GM12878 (cell line): ENCODE measurements around the gene KCNN1. TPM values are rescaled to one million over a fixed set of nuclear protein-coding genes. Genes with fewer than 3 reads are reported as not detected.

Source experiments
- ATAC-seq: fragments of 200-7000 bp; cut with Tn5 transposase; 3 replicates; pipeline ENCODE4 v1.9.1; 2020; ENCODE audit warnings: mild to moderate bottlenecking, moderate library complexity
- BruUV-seq: library from RNA; stranded (reverse); fragments of 400-500 nt; replicated peaks from 2 replicates; lab custom pipeline; 2021; lab: Mats Ljungman, UMichigan
- CTCF ChIA-PET: fragments of 300-600 bp; sonication (Branson Sonifier 250); formaldehyde crosslinking; extraction: SDS; loops from one replicate; lab custom pipeline; 2021; ENCODE audit warnings: inconsistent platforms; lab: Yijun Ruan, JAX
- POLR2A ChIA-PET: fragments of 350-600 bp; formaldehyde crosslinking; extraction: SDS; loops from one replicate; lab custom pipeline; 2021; ENCODE audit warnings: inconsistent platforms; lab: Charles Lee
- RAD21 ChIA-PET: fragments of 300-600 bp; sonication (Branson Sonifier 250); formaldehyde crosslinking; loops from one replicate; lab custom pipeline; 2023; ENCODE audit warnings: antibody characterized with exemption; ENCODE audit not compliant: unreplicated experiment; lab: Charles Lee
- SMC1A ChIA-PET: fragments of 300-600 bp; sonication (Branson Sonifier 250); formaldehyde crosslinking; loops from one replicate; lab custom pipeline; 2023; ENCODE audit not compliant: unreplicated experiment, uncharacterized antibody; lab: Charles Lee
- DNase-seq: peaks from one replicate; pipeline ENCODE4 v3.0.0-alpha.2; 2011; ENCODE audit warnings: low read depth, low spot score
- FAIRE-seq: peaks from 3 replicates; lab custom pipeline; 2011; peaks lifted over from hg19 to GRCh38; lab: Jason Lieb, UNC
- H2AFZ ChIP-seq: 2 replicates; pipeline ENCODE4 v1.6.0; 2011; ENCODE audit warnings: low read depth, low read length, control low read depth; ENCODE audit not compliant: control insufficient read depth
- H3K27ac ChIP-seq: 2 replicates; pipeline ENCODE4 v1.5.1; 2011; ENCODE audit warnings: control low read depth; ENCODE audit not compliant: control insufficient read depth, insufficient read depth
- H3K27me3 ChIP-seq, 2 experiments: replicated peaks in 1 of 2; 2 replicates each; pipeline versions ENCODE4 v1.6.0 to v1.6.1; 2011; ENCODE audit warnings: low read length in 1 of 2; ENCODE audit not compliant: control insufficient read depth in 2 of 2, insufficient read depth in 2 of 2
- H3K36me3 ChIP-seq, 2 experiments: 2 replicates each; pipeline ENCODE4 v1.5.1; 2011; ENCODE audit warnings: low read length in 1 of 2; ENCODE audit not compliant: control insufficient read depth in 2 of 2, insufficient read depth in 2 of 2
- H3K4me1 ChIP-seq: 2 replicates; pipeline ENCODE4 v1.6.1; 2011; ENCODE audit warnings: mild to moderate bottlenecking, low read length, moderate library complexity, mixed read lengths; ENCODE audit not compliant: control insufficient read depth, insufficient read depth
- H3K4me2 ChIP-seq: 2 replicates; pipeline ENCODE4 v1.6.0; 2011; ENCODE audit warnings: control low read depth; ENCODE audit not compliant: control insufficient read depth, insufficient read depth
- H3K4me3 ChIP-seq: fragments of 200-600 bp; sonication (generic); 2 replicates; pipeline ENCODE4 v1.5.1; 2016
- H3K79me2 ChIP-seq: 2 replicates; pipeline ENCODE4 v1.6.0; 2011; ENCODE audit warnings: low read length; ENCODE audit not compliant: control insufficient read depth, insufficient read depth
- H3K9ac ChIP-seq: 2 replicates; pipeline ENCODE4 v1.8.0; 2011; ENCODE audit warnings: low read length, control low read depth, mixed read lengths; ENCODE audit not compliant: control insufficient read depth, insufficient read depth
- H3K9me3 ChIP-seq: replicated peaks from 3 replicates; pipeline ENCODE4 v1.5.1; 2011; ENCODE audit warnings: mild to moderate bottlenecking, low read length; ENCODE audit not compliant: control insufficient read depth, insufficient read depth
- H4K20me1 ChIP-seq: 2 replicates; pipeline ENCODE4 v1.6.0; 2011; ENCODE audit not compliant: control insufficient read depth, insufficient read depth
- EP300 ChIP-seq, 2 experiments: fragments of 150-350 bp in 1 of 2; IDR thresholded peaks; 2 replicates each; pipeline ENCODE4 v1.6.1; 2011 to 2012; ENCODE audit warnings: low read depth in 2 of 2, low read length in 2 of 2, borderline replicate concordance in 1 of 2, improper control_type of control experiment in 1 of 2, inconsistent platforms in 1 of 2; ENCODE audit not compliant: control insufficient read depth in 1 of 2
- FOS ChIP-seq: IDR thresholded peaks from 3 replicates; pipeline ENCODE4 v1.6.1; 2011; ENCODE audit warnings: borderline replicate concordance; ENCODE audit not compliant: insufficient read length; ENCODE audit errors: extremely low read depth
- IKZF1 ChIP-seq: fragments of 450-650 bp; conservative IDR thresholded peaks from 2 replicates; pipeline ENCODE4 v1.6.1; 2017; ENCODE audit warnings: antibody characterized with exemption, mild to moderate bottlenecking
- IKZF2 ChIP-seq, 2 experiments: fragments of 450-650 bp; IDR thresholded peaks; 2 replicates each; pipeline ENCODE4 v1.6.1; 2017; ENCODE audit warnings: mild to moderate bottlenecking in 2 of 2, moderate library complexity in 2 of 2
- MAX ChIP-seq: IDR thresholded peaks from 2 replicates; pipeline ENCODE4 v1.6.1; 2012; ENCODE audit warnings: low read depth, low read length, improper control_type of control experiment
- MYC ChIP-seq: IDR thresholded peaks from 2 replicates; pipeline ENCODE4 v1.6.1; 2011; ENCODE audit warnings: mild to moderate bottlenecking, low read length, moderate library complexity, inconsistent platforms; ENCODE audit not compliant: insufficient read depth, insufficient replicate concordance, insufficient read length, severe bottlenecking
- NFXL1 ChIP-seq: fragments of 450-650 bp; IDR thresholded peaks from 2 replicates; pipeline ENCODE4 v1.6.1; 2017; ENCODE audit warnings: antibody characterized with exemption, mild to moderate bottlenecking, borderline replicate concordance
- POLR2A ChIP-seq: IDR thresholded peaks from 2 replicates; pipeline ENCODE4 v1.6.1; 2011; ENCODE audit warnings: low read depth, mild to moderate bottlenecking, low read length
- RBBP5 ChIP-seq: fragments of 200-600 bp; sonication (generic); conservative IDR thresholded peaks from 2 replicates; pipeline ENCODE4 v1.6.1; 2016
- SMAD5 ChIP-seq: IDR thresholded peaks from 2 replicates; pipeline ENCODE4 v1.6.1; 2016; ENCODE audit warnings: antibody characterized with exemption, low read depth
- SUZ12 ChIP-seq: fragments of 200-600 bp; sonication (generic); IDR thresholded peaks from one replicate; pipeline ENCODE4 v1.6.1; 2018; ENCODE audit warnings: antibody characterized with exemption, mild to moderate bottlenecking; ENCODE audit not compliant: unreplicated experiment
- TCF12 ChIP-seq: IDR thresholded peaks from 2 replicates; pipeline ENCODE4 v1.6.1; 2011; ENCODE audit warnings: low read depth, mild to moderate bottlenecking, low read length
- USF1 ChIP-seq: IDR thresholded peaks from 2 replicates; pipeline ENCODE4 v1.6.1; 2011; ENCODE audit warnings: borderline replicate concordance, low read depth, mild to moderate bottlenecking, moderate library complexity, mixed read lengths, low read length; ENCODE audit not compliant: insufficient read depth; ENCODE audit errors: extremely low read length
- in situ Hi-C: fragments of 300-500 bp; cut with MboI; formaldehyde crosslinking; loops from 9 replicates; pipeline ENCODE4 v1.14.3; 2018; ENCODE audit warnings: mixed read lengths
- intact Hi-C: fragments of 100-400 bp; cut with micrococcal nuclease; formaldehyde crosslinking; loops from one replicate; pipeline ENCODE4 v1.14.2; 2022; ENCODE audit not compliant: unreplicated experiment
- polyA plus RNA-seq, 11 experiments: library from polyadenylated mRNA; depleted of rRNA in 4 of 11; unstranded in 6 of 11; stranded (reverse) in 5 of 11; fragments of >200 nt; fragmentation: Nextera tagmentation in 4 of 11; fragmentation: Illumina TruSeq in 1 of 11; extraction: Ambion mirVana in 4 of 11; extraction: Trizol in 1 of 11; gene quantifications; 1 replicate in 1 of 11; 2 replicates in 10 of 11; pipeline versions ENCODE4 v1.2.1 to v1.2.3, GENCODE V29; 2011 to 2016; ENCODE audit warnings: inconsistent platforms in 2 of 11, missing spikeins in 2 of 11, low read depth in 1 of 11
- total RNA-seq, 4 experiments: library from RNA; depleted of rRNA in 3 of 4; stranded (reverse); fragments of >200 nt in 3 of 4; fragmentation: Illumina TruSeq in 1 of 4; extraction: Trizol in 1 of 4; gene quantifications; 2 replicates each; pipeline versions ENCODE4 v1.2.1 to v1.2.3, GENCODE V29; 2013 to 2021

The KCNN1 gene
- total and polyA plus RNA-seq, 10 of the 15 experiments (the other 5 are each of a cell fraction or from before 2014, with no cell fraction given) = 0.02 to 0.95 (median 0.16) TPM; not detected in 1

GRCh38 chr19:17920527-17920926, 46.4 kb upstream of the KCNN1 start:
- DNase-seq (no peak), FAIRE-seq (no peak), ATAC-seq (no peak)
- Histone ChIP-seq H3K79me2 (no peaks in the 10 kb centered on the region), H4K20me1 (no peaks in the 10 kb centered on the region), H3K27me3 (no peaks in the 10 kb centered on the region; a peak in 1 of 4 replicates), H3K4me3 (no peak overlapping the region), H3K9ac (no peak overlapping the region), H3K36me3 (no peaks in the 10 kb centered on the region), H3K4me1 (no peaks in the 10 kb centered on the region; the same call in 1 of the 2 replicates), H3K27ac (no peak overlapping the region), H2AFZ (no peak overlapping the region), H3K9me3 (no peaks in the 10 kb centered on the region; the same call in 2 of the 3 replicates), H3K4me2 (no peak overlapping the region)
- TF ChIP-seq TCF12 (no peak), NFXL1 (no peak), EP300 (IDR thresholded peaks at IDR 0.05; ENCODE audit: borderline replicate concordance in 1 of 2, control insufficient read depth in 1 of 2, low read depth in 2 of 2, low read length in 2 of 2) (no peak), IKZF2 (IDR thresholded peaks at IDR 0.05) (no peak), IKZF1 (no peak), MYC (no peak), FOS (no peak), SMAD5 (no peak), USF1 (no peak), SUZ12 (no peak), MAX (no peak), RBBP5 (no peak), POLR2A (no peak)
- in situ Hi-C loops = no loop called here
- no TSS peak for BruUV-seq
- intact Hi-C loops = no loop called here
- ChIA-PET POLR2A (interaction anchor here (0.6 kb wide), 1 partner anchor 58 kb away, joined by 3 read pairs; no protein-coding TSS in a partner anchor), SMC1A (interaction anchor here (0.6 kb wide), 1 partner anchor 65 kb away, joined by 3 read pairs; no protein-coding TSS in a partner anchor), CTCF (interaction anchor here (1.8 kb wide), 1 partner anchor 61 kb away, joined by 5 read pairs; the partner anchor contains the start of gene RPL18A), RAD21 (interaction anchor here (1.0 kb wide), 1 partner anchor 10 kb away, joined by 5 read pairs; no protein-coding TSS in a partner anchor)
